PC-3 (cell line): ENCODE measurements around the gene SEMA3C. TPM values are rescaled to one million over a fixed set of nuclear protein-coding genes. Genes with fewer than 3 reads are reported as not detected.

Experiments used
- ATAC-seq: fragments of 200-7000 bp; cut with Tn5 transposase; 2 replicates; pipeline ENCODE4 v1.9.1; 2020; ENCODE audit warnings: mild to moderate bottlenecking, moderate library complexity
- BruUV-seq: library from RNA; stranded (reverse); fragments of 400-500 nt; replicated peaks from 2 replicates; lab custom pipeline; 2021; lab: Mats Ljungman, UMichigan
- CTCF ChIA-PET: fragments of 300-600 bp; sonication (Branson Sonifier 250); formaldehyde crosslinking; loops from one replicate; lab custom pipeline; 2022; ENCODE audit warnings: antibody characterized with exemption; lab: Charles Lee
- POLR2A ChIA-PET: fragments of 300-600 bp; sonication (Branson Sonifier 250); formaldehyde crosslinking; loops from one replicate; lab custom pipeline; 2022; ENCODE audit warnings: antibody characterized with exemption; ENCODE audit not compliant: unreplicated experiment; lab: Charles Lee
- DNase-seq: peaks from one replicate; pipeline ENCODE4 v3.0.0-alpha.2; 2015
- H2AFZ ChIP-seq: fragments of 300-600 bp; sonication (generic); 2 replicates; pipeline ENCODE4 v1.6.0; 2016; ENCODE audit warnings: antibody characterized with exemption, low read length
- H3F3A ChIP-seq: fragments of 300-600 bp; sonication (generic); one replicate; pipeline ENCODE4 v1.6.0; 2017; ENCODE audit warnings: antibody characterized with exemption, low read length, control low read depth, mild to moderate bottlenecking; ENCODE audit not compliant: unreplicated experiment
- H3K27ac ChIP-seq: fragments of 300-600 bp; sonication (generic); 2 replicates; pipeline ENCODE4 v1.5.1; 2016; ENCODE audit warnings: mild to moderate bottlenecking, low read length
- H3K27me3 ChIP-seq: fragments of 300-600 bp; sonication (generic); 2 replicates; pipeline ENCODE4 v1.6.1; 2016; ENCODE audit warnings: low read length, mixed read lengths
- H3K36me3 ChIP-seq: fragments of 300-600 bp; sonication (generic); 2 replicates; pipeline ENCODE4 v1.6.1; 2016; ENCODE audit warnings: low read depth, mixed run types, low read length, mixed read lengths
- H3K4me1 ChIP-seq: fragments of 300-600 bp; sonication (generic); 2 replicates; pipeline ENCODE4 v1.5.1; 2016; ENCODE audit warnings: low read length; ENCODE audit not compliant: insufficient read depth
- H3K4me2 ChIP-seq: fragments of 300-600 bp; sonication (generic); 2 replicates; pipeline ENCODE4 v1.6.0; 2016; ENCODE audit warnings: low read length
- H3K4me3 ChIP-seq: fragments of 300-600 bp; sonication (generic); 2 replicates; pipeline ENCODE4 v1.5.1; 2016; ENCODE audit warnings: mild to moderate bottlenecking, low read length, mixed read lengths
- H3K79me2 ChIP-seq: fragments of 300-600 bp; sonication (generic); 2 replicates; pipeline ENCODE4 v1.6.1; 2017; ENCODE audit warnings: low read length, mixed read lengths
- H3K9ac ChIP-seq: fragments of 300-600 bp; sonication (generic); 2 replicates; pipeline ENCODE4 v1.6.0; 2016; ENCODE audit warnings: mild to moderate bottlenecking, low read length
- H3K9me2 ChIP-seq: fragments of 300-600 bp; sonication (generic); replicated peaks from 2 replicates; pipeline ENCODE4 v1.6.1; 2016; ENCODE audit warnings: mixed run types, low read length, mixed read lengths
- H3K9me3 ChIP-seq: fragments of 300-600 bp; sonication (generic); 2 replicates; pipeline ENCODE4 v1.6.1; 2016; ENCODE audit warnings: low read length, mixed read lengths
- H4K20me1 ChIP-seq: fragments of 300-600 bp; sonication (generic); 2 replicates; pipeline ENCODE4 v1.6.1; 2016; ENCODE audit warnings: low read length, mixed read lengths
- EZH2 ChIP-seq: fragments of 300-600 bp; sonication (generic); IDR thresholded peaks from one replicate; pipeline ENCODE4 v1.6.1; 2017; ENCODE audit warnings: antibody characterized with exemption, mild to moderate bottlenecking, low read length; ENCODE audit not compliant: unreplicated experiment
- EZH2phosphoT487 ChIP-seq: fragments of 300-600 bp; sonication (generic); IDR thresholded peaks from 2 replicates; pipeline ENCODE4 v1.6.1; 2018; ENCODE audit warnings: mild to moderate bottlenecking, antibody characterized with exemption, low read length, borderline replicate concordance
- intact Hi-C: fragments of 100-400 bp; cut with micrococcal nuclease; formaldehyde crosslinking; loops from 2 replicates; pipeline ENCODE4 v1.9.0; 2023
- total RNA-seq: library from RNA; depleted of rRNA; stranded (reverse); fragments of >200 nt; gene quantifications from 2 replicates; pipeline ENCODE4 v1.2.3, GENCODE V29; 2014
- TF ChIP-seq, protein P1 (sequence below): fragments of 300-600 bp; sonication (generic); conservative IDR thresholded peaks from 2 replicates; pipeline ENCODE4 v1.5.1; 2017; ENCODE audit warnings: antibody characterized with exemption, low read depth, mild to moderate bottlenecking, low read length

SEMA3C gene
- total RNA-seq, 1 experiment from 2014 or later, result 28.0 TPM

DNA sequence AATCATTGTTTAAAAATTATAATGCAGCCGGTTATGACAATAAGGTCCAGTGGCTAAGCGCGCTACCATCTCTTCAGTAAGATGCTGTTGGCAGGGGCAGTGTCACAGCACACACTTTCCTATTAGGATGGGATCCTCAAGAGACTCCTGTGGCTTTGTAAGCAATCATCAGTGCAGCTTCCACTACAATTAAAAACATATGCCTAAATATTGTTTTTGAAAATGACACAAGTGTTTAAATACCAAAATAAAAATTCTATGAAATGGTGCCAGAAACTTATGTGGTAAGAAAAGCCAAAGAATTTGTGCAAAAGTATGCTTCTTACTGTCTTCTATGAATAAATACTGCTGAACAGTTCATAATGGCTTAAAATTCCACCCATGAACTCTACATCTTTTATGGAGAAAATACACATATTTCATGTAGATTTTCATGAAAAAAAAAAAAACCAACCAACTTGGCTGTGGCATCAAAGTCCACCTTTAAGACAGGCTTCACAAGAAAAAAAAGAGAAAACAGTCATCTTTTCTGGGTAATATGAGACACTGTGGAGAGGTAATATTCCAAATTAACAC, 132.8 kb downstream of the SEMA3C start:
- CTCF ChIA-PET, result no interaction called here
- H3K27ac ChIP-seq, result no peak overlapping the region
- no peak overlapping the region for H3K4me3 ChIP-seq
- no peak overlapping the region for H3K9ac ChIP-seq
- H3K9me3 ChIP-seq, result no peaks in the 10 kb centered on the region
- BruUV-seq, result no TSS peak
- no peaks in the 10 kb centered on the region for H3K27me3 ChIP-seq
- no peaks in the 10 kb centered on the region for H4K20me1 ChIP-seq
- H3K4me2 ChIP-seq, result no peak overlapping the region
- peaks cover 33% of the 10 kb centered on the region for H3K4me1 ChIP-seq
- intact Hi-C loops, result no loop called here
- DNase-seq (no peak), ATAC-seq (no peak)
- no peaks in the 10 kb centered on the region for H3K9me2 ChIP-seq
- TF ChIP-seq, protein P1, sequence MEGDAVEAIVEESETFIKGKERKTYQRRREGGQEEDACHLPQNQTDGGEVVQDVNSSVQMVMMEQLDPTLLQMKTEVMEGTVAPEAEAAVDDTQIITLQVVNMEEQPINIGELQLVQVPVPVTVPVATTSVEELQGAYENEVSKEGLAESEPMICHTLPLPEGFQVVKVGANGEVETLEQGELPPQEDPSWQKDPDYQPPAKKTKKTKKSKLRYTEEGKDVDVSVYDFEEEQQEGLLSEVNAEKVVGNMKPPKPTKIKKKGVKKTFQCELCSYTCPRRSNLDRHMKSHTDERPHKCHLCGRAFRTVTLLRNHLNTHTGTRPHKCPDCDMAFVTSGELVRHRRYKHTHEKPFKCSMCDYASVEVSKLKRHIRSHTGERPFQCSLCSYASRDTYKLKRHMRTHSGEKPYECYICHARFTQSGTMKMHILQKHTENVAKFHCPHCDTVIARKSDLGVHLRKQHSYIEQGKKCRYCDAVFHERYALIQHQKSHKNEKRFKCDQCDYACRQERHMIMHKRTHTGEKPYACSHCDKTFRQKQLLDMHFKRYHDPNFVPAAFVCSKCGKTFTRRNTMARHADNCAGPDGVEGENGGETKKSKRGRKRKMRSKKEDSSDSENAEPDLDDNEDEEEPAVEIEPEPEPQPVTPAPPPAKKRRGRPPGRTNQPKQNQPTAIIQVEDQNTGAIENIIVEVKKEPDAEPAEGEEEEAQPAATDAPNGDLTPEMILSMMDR, result no peak
- TF ChIP-seq EZH2phosphoT487, result no peak
- TF ChIP-seq EZH2, result no peak
- H3K36me3 ChIP-seq, result peaks cover 3% of the 10 kb centered on the region; the same call in 1 of the 2 replicates
- POLR2A ChIA-PET, result no interaction called here
- no peaks in the 10 kb centered on the region for H3F3A ChIP-seq
- H3K79me2 ChIP-seq, result no peaks in the 10 kb centered on the region
- no peak overlapping the region for H2AFZ ChIP-seq

GRCh38 chr7:80785276-80785675, 133.6 kb downstream of the SEMA3C start:
- Histone ChIP-seq H4K20me1 (no peaks in the 10 kb centered on the region), H3K9me3 (no peaks in the 10 kb centered on the region), H2AFZ (no peak overlapping the region), H3K9me2 (no peaks in the 10 kb centered on the region), H3K9ac (no peak overlapping the region), H3K36me3 (peaks cover 3% of the 10 kb centered on the region; the same call in 1 of the 2 replicates), H3K4me3 (no peak overlapping the region), H3K27me3 (no peaks in the 10 kb centered on the region), H3K4me1 (peaks cover 41% of the 10 kb centered on the region), H3K4me2 (no peak overlapping the region), H3K27ac (no peak overlapping the region), H3K79me2 (no peaks in the 10 kb centered on the region), H3F3A (no peaks in the 10 kb centered on the region)
- BruUV-seq, result no TSS peak
- TF ChIP-seq EZH2, result no peak
- TF ChIP-seq EZH2phosphoT487, result no peak
- TF ChIP-seq, protein P1, result no peak
- ChIA-PET POLR2A (no interaction called here), CTCF (no interaction called here)
- intact Hi-C loops, result no loop called here
- DNase-seq (no peak), ATAC-seq (no peak)

- no peaks in the 10 kb centered on the region for H4K20me1 ChIP-seq
- peak overlapping the region; percentile 64 for H3K27ac ChIP-seq
- ChIA-PET CTCF (no interaction called here), POLR2A (no interaction called here)
- H3K79me2 ChIP-seq, result no peaks in the 10 kb centered on the region
- peak overlapping the region; percentile 30; the same call in 1 of the 2 replicates for H3K9ac ChIP-seq
- H2AFZ ChIP-seq, result no peak overlapping the region
- peaks cover 2% of the 10 kb centered on the region; the same call in 1 of the 2 replicates for H3K36me3 ChIP-seq
- intact Hi-C loops, result loop anchor here (5.0 kb wide), 2 partner anchors 87 to 118 kb away; no protein-coding TSS in a partner anchor
- H3K4me1 ChIP-seq, result peaks cover 55% of the 10 kb centered on the region
- H3K4me3 ChIP-seq, result no peak overlapping the region
- TF ChIP-seq, protein P1, result no peak
- TF ChIP-seq EZH2, result no peak
- no peak for TF ChIP-seq EZH2phosphoT487
- peak; percentile 69 for ATAC-seq
- peak overlapping the region; percentile 53 for H3K4me2 ChIP-seq
- peak; percentile 68 for DNase-seq
- H3K9me2 ChIP-seq, result no peaks in the 10 kb centered on the region
- no peaks in the 10 kb centered on the region for H3K27me3 ChIP-seq
- no peaks in the 10 kb centered on the region for H3F3A ChIP-seq
- BruUV-seq, result no TSS peak
- no peaks in the 10 kb centered on the region for H3K9me3 ChIP-seq
Measured at GRCh38 chr7:80783678-80784327, 135.0 kb downstream of the SEMA3C start.
